Motor neuron (in vitro differentiated cells): ENCODE data around the gene SLC38A1. TPM values are rescaled to one million over a fixed set of nuclear protein-coding genes. Genes with fewer than 3 reads are reported as not detected.
"Not testable (repeated sequence)": the region's sequence is repeated elsewhere in the genome, so short reads cannot be mapped to it uniquely, and the experiment has no call there.

Experiments used
- ATAC-seq, 8 experiments: fragments of 200-7000 bp; cut with Tn5 transposase; replicated peaks in 6 of 8; 2 replicates each; pipeline ENCODE4 v1.8.0; 2021; ENCODE audit warnings: mild to moderate bottlenecking in 8 of 8, moderate library complexity in 8 of 8
- H3K27ac ChIP-seq, 2 donors: fragments of 250-450 bp; sonication (Bioruptor Pico); 2 replicates each; pipeline ENCODE4 v1.9.0; 2021; ENCODE audit warnings: antibody characterized with exemption in 2 of 2, mild to moderate bottlenecking in 2 of 2, moderate library complexity in 1 of 2
- H3K4me1 ChIP-seq, 2 donors: fragments of 250-450 bp; sonication (Bioruptor Pico); replicated peaks in 1 of 2; 2 replicates each; pipeline ENCODE4 v1.6.1; 2021; ENCODE audit warnings: antibody characterized with exemption in 2 of 2, mild to moderate bottlenecking in 2 of 2, moderate library complexity in 1 of 2
- H3K4me3 ChIP-seq, 5 donors: fragments of 250-450 bp; sonication (Bioruptor Pico); 2 replicates each; pipeline ENCODE4 v1.9.0; 2021; ENCODE audit warnings: antibody characterized with exemption in 5 of 5, mild to moderate bottlenecking in 5 of 5, moderate library complexity in 4 of 5
- WGBS, 10 experiments: fragments of 450-650 bp; shearing (Covaris generic); methylation state at CpG; one replicate each; pipeline ENCODE4 v1.0.0; 2022; 5-methylcytosine and 5-hydroxymethylcytosine counted together
- in situ Hi-C, 9 experiments: fragments of 400-800 bp; cut with MboI; loops; one replicate each; pipeline ENCODE4 v1.15.0; 2021; ENCODE audit warnings: low sequenced_read_pairs in 9 of 9, low pct_unique_long_range_greater_than_20kb in 2 of 9; ENCODE audit not compliant: unreplicated experiment in 9 of 9
- total RNA-seq, 8 experiments: library from RNA; unstranded; fragments of 300-600 nt; gene quantifications; 2 replicates each; pipeline versions ENCODE4 v1.2.3 to v1.2.4, GENCODE V29; 2022

Gene SLC38A1
- total RNA-seq, 8 experiments from 2014 or later: 49.9 to 126 (median 83.0) TPM

DNA sequence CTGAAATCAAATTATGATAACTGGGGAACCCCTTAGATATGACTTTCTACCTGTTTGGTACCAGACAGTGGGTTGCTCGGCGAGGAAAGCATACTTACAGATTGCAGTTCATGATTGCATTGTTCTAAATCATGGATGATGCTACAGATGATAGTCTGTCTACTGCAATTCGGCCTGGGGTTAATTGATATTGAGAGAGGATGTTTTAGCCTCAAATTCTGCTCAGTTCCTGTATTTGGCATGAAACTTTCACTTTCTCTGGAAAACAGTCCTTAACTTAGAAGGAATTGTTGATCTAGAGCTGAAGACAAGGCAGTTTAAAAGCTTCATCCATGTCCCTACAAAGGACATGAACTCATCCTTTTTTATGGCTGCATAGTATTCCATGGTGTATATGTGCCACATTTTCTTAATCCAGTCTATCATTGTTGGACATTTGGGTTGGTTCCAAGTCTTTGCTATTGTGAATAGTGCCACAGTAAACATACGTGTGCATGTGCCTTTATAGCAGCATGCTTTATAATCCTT lies 106.2 kb downstream of the SLC38A1 start:
- in situ Hi-C loops: loop anchor here in 2 of 9 experiments (25.0 kb wide), 1 partner anchor 500 kb away; no protein-coding TSS in a partner anchor
- H3K4me1 ChIP-seq, H3K27ac ChIP-seq, H3K4me3 ChIP-seq, ATAC-seq: not testable (repeated sequence)
- WGBS, 10 experiments: 50 to 93% (median 82%) methylated on average over 1 to 3 of the region's 4 CpGs; no CpG with 5 or more reads in 2 of the 10 experiments

DNA sequence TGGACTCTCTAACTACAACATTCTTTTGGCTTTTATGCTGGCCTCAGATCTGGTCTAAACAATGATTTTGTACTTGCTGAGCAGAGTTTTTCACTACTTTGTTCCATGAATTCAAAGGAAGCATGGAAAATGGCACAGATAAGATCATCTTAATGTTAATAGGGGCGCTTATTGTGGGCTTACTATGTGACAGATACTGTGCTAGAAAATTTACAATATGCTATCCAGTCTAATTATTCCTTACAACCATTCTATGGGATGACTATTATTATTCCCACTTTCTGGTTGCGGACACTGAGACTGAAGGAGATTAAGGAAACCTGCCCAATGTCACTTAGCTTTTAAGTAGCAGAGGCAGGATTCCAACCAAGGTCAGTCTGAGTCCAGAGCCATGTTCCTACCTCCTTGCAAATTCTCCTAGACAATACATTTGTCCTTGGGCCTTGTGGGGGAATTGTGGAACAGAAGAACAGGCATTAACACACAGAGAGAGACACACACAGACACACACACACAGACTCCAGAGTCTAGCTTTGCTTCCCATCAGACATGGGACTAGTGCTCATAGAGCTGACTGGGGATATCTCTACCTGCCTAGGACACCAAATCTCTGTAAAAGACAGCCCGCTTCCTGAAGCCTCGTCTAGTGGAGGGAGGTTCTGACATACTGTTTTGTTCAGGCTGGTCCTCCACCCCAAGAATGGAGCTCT lies 107.7 kb downstream of the SLC38A1 start:
- WGBS, 10 experiments: 63 to 100% (median 98%) methylated on average over 1 to 3 of the region's 4 CpGs; no CpG with 5 or more reads in 2 of the 10 experiments
- Histone ChIP-seq H3K4me3 (no peak overlapping the region), H3K4me1 (no peaks in the 10 kb centered on the region)

DNA sequence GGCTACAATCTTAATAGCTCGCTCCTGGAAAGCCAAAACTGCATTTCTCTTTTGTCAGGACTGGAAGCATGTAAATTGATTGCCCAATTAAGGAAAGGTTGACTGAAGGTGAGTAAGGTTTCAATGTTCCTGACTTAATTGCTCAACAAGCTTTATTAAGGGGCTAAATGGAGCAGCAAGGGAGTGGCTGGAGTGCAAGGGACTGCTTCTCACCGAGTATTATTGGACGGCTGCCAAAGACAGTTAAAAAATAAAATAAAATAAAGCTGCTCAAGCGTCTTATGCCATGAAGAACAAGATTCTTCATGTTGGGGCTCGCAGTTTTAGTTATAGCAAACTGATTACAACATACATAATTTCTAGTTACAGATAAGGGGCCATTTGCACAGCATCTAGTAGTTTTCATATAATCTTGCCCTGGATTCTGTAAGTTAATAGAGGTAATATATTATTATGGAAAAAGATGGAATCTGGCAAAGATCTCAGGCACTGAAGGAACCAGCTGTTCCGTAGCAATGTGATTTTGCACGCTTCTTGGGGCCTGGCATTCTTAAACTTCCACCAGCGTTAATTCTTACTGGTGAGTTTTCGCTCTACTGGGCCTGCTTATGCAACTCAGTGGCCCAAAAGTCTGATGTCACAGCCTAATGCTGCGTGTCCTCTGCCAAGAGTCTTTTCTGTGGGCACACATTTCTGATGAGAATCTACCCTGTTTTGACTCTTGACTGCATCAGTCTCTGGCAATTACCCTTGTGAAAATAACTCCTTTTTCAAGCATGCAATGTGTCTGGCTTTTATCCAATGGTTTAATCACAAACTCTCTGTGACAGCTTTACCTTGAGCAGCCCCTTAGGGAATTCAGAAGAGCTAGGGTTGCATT lies 108.5 kb downstream of the SLC38A1 start:
- H3K27ac ChIP-seq: no peak overlapping the region
- no peak overlapping the region for H3K4me3 ChIP-seq
- ATAC-seq: peak in 4 of 8 experiments; percentile 11 to 53 (median 30)
- 50 to 88% (median 67%) methylated on average over 1 to 8 of the region's 10 CpGs; no CpG with 5 or more reads in 1 of the 10 experiments for WGBS, 10 experiments
- H3K4me1 ChIP-seq: no peaks in the 10 kb centered on the region
- in situ Hi-C loops: loop anchor here in 2 of 9 experiments (25.0 kb wide), 1 partner anchor 502 kb away; no protein-coding TSS in a partner anchor

More for the DNA sequence above, 107.7 kb downstream of the SLC38A1 start:
- in situ Hi-C loops: loop anchor here in 2 of 9 experiments (25.0 kb wide), 1 partner anchor 501 kb away; no protein-coding TSS in a partner anchor
- no peak overlapping the region for H3K27ac ChIP-seq
- ATAC-seq: no peak

DNA sequence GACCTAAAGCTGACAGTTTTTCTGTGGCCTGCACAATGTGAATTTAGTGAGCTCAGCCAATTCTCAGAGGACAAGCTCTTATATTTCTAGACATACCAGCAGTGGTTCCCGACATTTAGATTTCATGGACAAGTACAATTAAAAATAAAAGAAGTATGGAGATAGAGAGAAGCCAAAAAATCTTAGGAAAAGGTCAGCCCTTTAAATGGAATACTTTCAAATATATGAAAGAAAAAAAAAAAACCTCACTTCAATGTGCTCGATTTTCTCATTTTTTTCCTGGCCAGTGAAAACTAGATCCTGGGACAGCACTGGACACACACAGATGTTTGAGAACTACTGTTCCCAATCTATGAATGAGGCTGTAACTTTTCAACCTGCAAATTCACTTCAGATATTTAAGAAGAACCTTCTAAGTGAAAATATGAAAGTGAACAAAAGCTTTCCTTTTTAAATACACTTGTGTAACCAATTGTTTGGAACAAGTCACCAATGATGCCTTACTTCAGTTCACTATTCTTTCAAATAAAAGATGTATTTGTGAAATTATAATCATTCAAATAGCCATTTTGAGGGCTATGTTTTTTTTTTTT lies 109.4 kb downstream of the SLC38A1 start:
- 67 to 94% (median 83%) methylated on average over 1 to 2 of the region's 2 CpGs; no CpG with 5 or more reads in 2 of the 10 experiments for WGBS, 10 experiments
- no peak overlapping the region for H3K4me3 ChIP-seq
- no peaks in the 10 kb centered on the region for H3K4me1 ChIP-seq
- in situ Hi-C loops: loop anchor here in 2 of 9 experiments (25.0 kb wide), 1 partner anchor 503 kb away; no protein-coding TSS in a partner anchor
- no peak for ATAC-seq
- no peak overlapping the region for H3K27ac ChIP-seq

DNA sequence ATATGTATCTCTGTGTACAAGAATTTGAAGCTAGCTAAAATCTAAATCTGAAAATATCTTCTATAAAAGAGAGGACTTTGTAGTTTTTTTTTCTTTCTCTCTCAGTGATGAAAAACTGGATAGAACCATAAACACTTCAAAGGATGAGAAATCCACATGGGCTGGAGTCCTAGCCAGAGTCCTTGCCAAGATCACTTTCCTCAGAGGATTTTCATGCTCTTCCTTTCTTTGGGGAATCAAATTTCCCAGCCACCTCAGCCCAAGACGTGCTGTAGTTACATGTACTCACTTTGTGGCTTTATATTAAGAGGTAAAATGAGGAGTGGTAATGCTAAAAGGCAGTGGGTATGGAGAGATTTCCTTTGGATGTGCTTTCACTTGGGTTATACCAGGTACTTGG lies 110.3 kb downstream of the SLC38A1 start:
- Histone ChIP-seq H3K4me3 (no peak overlapping the region), H3K27ac (no peak overlapping the region), H3K4me1 (no peaks in the 10 kb centered on the region)
- in situ Hi-C loops: loop anchor here in 2 of 9 experiments (25.0 kb wide), 1 partner anchor 504 kb away; no protein-coding TSS in a partner anchor
- ATAC-seq: no peak
- WGBS, 10 experiments: 17 to 100% (median 75%) methylated on average over 1 of the region's 1 CpG; no CpG with 5 or more reads in 7 of the 10 experiments

DNA sequence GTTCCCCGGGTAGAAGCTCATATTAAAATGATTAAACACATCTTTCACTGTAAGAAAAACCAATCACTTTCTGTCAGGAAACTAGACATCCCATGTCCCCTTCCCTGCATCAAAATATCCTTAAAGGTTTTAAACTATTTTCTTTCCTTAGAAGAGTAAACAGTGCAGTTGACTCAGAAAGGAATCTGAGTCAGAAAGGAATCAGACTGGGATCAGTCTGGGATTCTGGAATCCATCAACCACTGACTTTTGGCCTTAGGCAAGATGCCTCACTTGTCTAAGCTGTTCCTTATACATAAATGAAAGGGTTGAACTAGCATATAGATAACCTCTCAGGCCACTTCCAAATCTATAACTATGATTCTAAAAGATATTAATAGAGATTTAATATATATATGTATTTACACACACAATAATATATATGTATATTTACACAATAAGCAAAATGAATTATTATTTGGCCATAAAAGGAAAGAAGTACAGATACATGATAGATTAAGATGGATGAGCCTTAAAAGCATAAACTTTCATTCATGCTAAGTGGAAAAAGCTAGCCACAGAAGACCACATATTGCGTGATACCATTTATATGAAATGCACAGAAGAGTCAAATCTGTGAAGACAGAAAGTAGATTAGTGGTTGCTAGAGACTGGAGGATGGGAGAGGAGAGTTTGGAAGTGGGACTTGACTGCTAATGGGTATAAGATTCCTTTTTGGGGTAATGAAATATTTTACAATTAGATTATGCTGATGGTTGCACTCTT lies 114.4 kb downstream of the SLC38A1 start:
- 50 to 100% (median 96%) methylated on average over 1 to 2 of the region's 2 CpGs; no CpG with 5 or more reads in 2 of the 10 experiments for WGBS, 10 experiments
- Histone ChIP-seq H3K4me3 (no peak overlapping the region), H3K27ac (no peak overlapping the region), H3K4me1 (no peaks in the 10 kb centered on the region)
- in situ Hi-C loops: loop anchor here in 2 of 9 experiments (25.0 kb wide), 1 partner anchor 508 kb away; no protein-coding TSS in a partner anchor
- ATAC-seq: peak in 1 of 8 experiments; percentile 56

DNA sequence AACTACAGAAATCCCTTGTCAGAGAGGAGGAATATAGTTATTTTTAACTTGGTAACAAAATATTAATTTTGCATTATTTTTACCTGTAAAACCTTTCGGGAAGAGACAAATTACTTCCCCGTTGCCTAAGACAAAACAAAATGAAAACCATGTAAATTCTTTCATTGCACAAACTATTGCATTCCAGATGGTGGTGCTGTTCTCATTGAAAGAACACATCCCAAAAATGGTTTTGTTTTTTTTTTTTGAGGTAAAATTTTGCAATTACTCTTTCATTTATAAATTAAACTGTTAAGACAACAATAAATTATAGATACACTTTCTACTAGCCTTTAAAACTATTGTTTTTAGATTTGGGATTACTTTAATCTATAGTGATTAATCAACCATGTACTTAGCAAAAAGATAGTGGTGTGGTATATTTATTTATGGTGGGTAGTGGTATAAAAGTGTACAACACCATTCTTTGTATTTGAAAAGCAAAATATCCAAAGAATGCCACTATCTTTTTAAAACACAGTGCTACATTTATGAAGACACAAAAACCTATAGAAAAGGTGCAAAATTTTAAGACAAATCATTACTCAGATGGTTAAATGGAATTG lies 115.5 kb downstream of the SLC38A1 start:
- WGBS, 10 experiments: 5 to 68% (median 27%) methylated on average over 1 to 2 of the region's 2 CpGs; no CpG with 5 or more reads in 1 of the 10 experiments
- in situ Hi-C loops: loop anchor here in 2 of 9 experiments (25.0 kb wide), 1 partner anchor 509 kb away; no protein-coding TSS in a partner anchor
- H3K27ac ChIP-seq: no peak overlapping the region
- no peak for ATAC-seq
- H3K4me3 ChIP-seq: no peak overlapping the region
- peaks cover 0 to 3% of the 10 kb centered on the region in 2 donors for H3K4me1 ChIP-seq

DNA sequence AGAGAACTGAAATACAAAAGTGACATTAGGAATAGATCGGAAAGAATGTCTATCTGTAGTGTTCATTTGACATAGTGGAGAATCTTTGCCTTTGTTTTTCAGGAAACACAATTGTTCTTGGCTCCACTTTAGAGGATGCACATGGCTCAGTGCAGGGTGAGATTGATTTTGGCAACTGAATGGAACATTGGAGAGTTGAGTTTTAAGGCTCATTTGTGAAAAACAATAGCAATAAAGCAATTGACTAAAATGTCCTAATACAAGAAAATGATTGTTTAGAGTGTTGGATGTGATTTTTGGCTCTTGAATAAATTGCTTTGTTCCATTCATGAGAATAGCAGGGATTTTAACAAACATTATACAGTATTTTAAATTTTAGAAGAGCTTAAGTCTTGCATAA lies 116.4 kb downstream of the SLC38A1 start:
- WGBS, 10 experiments: 20 to 100% (median 67%) methylated on average over 1 of the region's 1 CpG; no CpG with 5 or more reads in 2 of the 10 experiments
- H3K27ac ChIP-seq: no peak overlapping the region
- in situ Hi-C loops: loop anchor here in 2 of 9 experiments (25.0 kb wide), 1 partner anchor 510 kb away; no protein-coding TSS in a partner anchor
- H3K4me3 ChIP-seq: no peak overlapping the region
- H3K4me1 ChIP-seq: peaks cover 0 to 3% of the 10 kb centered on the region in 2 donors
- ATAC-seq: no peak

DNA sequence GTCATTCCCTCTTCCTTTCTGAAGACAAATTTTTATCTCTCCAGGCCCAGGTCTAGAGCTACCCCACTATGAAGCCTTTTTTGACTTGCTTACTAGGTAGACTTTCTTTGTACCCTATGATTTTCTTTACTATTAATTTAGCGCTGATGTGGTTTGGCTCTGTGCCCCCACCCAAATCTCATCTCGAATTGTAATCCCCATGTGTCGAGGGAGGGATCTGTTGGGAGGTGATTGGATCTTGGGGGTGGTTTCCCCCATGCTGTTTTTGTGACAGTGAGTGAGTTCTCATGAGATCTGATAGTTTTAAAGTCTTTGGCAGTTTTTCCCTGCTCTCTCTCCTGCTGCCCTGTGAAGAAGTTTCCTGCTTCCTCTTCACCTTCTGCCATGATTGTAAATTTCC lies 118.1 kb downstream of the SLC38A1 start:
- 60 to 88% (median 76%) methylated on average over 2 to 3 of the region's 3 CpGs; no CpG with 5 or more reads in 5 of the 10 experiments for WGBS, 10 experiments
- in situ Hi-C loops: loop anchor here in 2 of 9 experiments (25.0 kb wide), 1 partner anchor 512 kb away; no protein-coding TSS in a partner anchor
- Histone ChIP-seq H3K4me3 (no peak overlapping the region), H3K4me1 (peaks cover 0 to 3% of the 10 kb centered on the region in 2 donors), H3K27ac (no peak overlapping the region)
- ATAC-seq: no peak

DNA sequence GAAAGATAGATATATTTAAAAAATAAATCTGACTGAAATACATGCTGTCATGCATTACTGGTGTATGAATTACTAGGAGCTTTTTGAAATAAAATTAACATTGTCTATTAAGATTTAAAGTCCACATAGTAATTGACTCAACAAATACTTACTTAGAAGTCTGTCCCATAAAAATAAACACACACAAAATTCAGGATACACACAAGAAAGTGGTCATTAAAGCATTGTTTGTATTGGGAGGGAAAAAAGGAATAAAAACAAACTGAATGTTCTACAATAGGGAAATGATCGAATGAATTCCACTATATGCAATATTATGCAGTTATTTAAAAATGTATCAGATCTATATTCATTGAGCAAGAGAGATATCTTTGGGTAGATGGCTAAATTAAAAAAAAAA lies 118.9 kb downstream of the SLC38A1 start:
- H3K4me3 ChIP-seq: no peak overlapping the region
- in situ Hi-C loops: loop anchor here in 2 of 9 experiments (25.0 kb wide), 1 partner anchor 512 kb away; no protein-coding TSS in a partner anchor
- WGBS, 10 experiments: 11 to 100% (median 85%) methylated on average over 1 of the region's 1 CpG
- no peak for ATAC-seq
- no peak overlapping the region for H3K27ac ChIP-seq
- H3K4me1 ChIP-seq: peaks cover 0 to 3% of the 10 kb centered on the region in 2 donors

DNA sequence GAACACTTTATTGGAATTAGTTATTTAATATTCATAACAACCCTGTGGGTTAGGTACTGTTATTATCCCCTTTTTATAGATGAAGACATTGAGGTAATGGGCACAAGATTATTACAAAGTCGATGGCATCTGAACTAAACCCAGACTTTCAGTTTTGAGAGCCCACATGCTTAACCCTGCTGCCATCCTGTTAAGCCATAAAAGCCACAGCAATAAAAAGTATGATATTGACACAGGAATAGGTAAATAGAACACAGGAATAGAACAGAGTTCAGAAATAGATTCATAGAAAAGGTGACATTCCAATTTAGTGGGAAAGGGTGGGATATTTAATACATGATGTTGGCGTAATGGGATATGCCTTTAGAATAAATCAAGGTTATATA lies 119.8 kb downstream of the SLC38A1 start:
- no peak overlapping the region for H3K4me3 ChIP-seq
- peaks cover 0 to 3% of the 10 kb centered on the region in 2 donors for H3K4me1 ChIP-seq
- H3K27ac ChIP-seq: no peak overlapping the region
- in situ Hi-C loops: no loop called here
- no peak for ATAC-seq
- 83 to 100% (median 93%) methylated on average over 1 to 2 of the region's 2 CpGs for WGBS, 10 experiments
